Activated naive CD8-positive, alpha-beta T cell treated with anti-CD3 and anti-CD28 coated beads, Interleukin-2, amount 50 U/mL, for 24 hours (primary cell): ENCODE data around the gene DDX1.
"Not testable (repeated sequence)": the region's sequence is repeated elsewhere in the genome, so short reads cannot be mapped to it uniquely, and the experiment has no call there.

Experiments used
- ATAC-seq: fragments of 150-1000 bp; cut with Tn5 transposase; one replicate; pipeline ENCODE4 v1.10.0; 2021
- DNase-seq: peaks from one replicate; pipeline ENCODE4 v3.0.0; 2021
- H3K27ac Mint-ChIP-seq: one replicate; pipeline ENCODE4 v1.8.0; 2021; ENCODE audit warnings: mild to moderate bottlenecking, mixed read lengths
- H3K27me3 Mint-ChIP-seq: one replicate; pipeline ENCODE4 v1.8.0; 2021; ENCODE audit warnings: mixed read lengths
- H3K36me3 Mint-ChIP-seq: one replicate; pipeline ENCODE4 v1.8.0; 2021; ENCODE audit warnings: low read depth, mixed read lengths
- H3K4me1 Mint-ChIP-seq: one replicate; pipeline ENCODE4 v1.8.0; 2021; ENCODE audit warnings: mixed read lengths
- H3K4me3 Mint-ChIP-seq: one replicate; pipeline ENCODE4 v1.8.0; 2021; ENCODE audit warnings: mild to moderate bottlenecking, moderate library complexity, mixed read lengths
- H3K9me3 Mint-ChIP-seq: one replicate; pipeline ENCODE4 v1.8.0; 2021; ENCODE audit warnings: mixed read lengths

The DDX1 gene

DNA sequence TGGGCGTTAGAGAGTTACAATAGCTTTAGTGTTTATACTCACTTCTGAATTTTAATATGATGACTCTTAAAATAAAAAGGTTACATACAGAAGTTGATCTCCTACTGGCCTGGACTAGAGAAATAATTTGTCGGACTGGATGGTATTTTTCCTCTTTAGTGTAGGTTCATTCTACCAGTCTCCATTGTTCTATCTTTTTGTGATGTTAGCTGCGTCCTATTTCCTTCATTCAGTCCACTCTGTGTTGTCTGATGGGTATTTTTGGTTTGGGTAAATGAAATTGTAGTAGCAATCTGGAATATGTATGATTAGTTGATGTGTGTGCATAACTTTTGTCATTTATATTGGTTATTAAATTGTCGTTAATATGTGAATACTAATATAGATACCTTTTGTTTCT is 5.3 kb downstream of the DDX1 start:
- no peak overlapping the region for H3K4me3 Mint-ChIP-seq
- no peak for ATAC-seq
- no peak overlapping the region for H3K27ac Mint-ChIP-seq
- peaks cover 51% of the 10 kb centered on the region for H3K36me3 Mint-ChIP-seq
- no peak for DNase-seq
- peaks cover 26% of the 10 kb centered on the region for H3K4me1 Mint-ChIP-seq
- no peaks in the 10 kb centered on the region for H3K27me3 Mint-ChIP-seq
- H3K9me3 Mint-ChIP-seq, result no peaks in the 10 kb centered on the region

DNA sequence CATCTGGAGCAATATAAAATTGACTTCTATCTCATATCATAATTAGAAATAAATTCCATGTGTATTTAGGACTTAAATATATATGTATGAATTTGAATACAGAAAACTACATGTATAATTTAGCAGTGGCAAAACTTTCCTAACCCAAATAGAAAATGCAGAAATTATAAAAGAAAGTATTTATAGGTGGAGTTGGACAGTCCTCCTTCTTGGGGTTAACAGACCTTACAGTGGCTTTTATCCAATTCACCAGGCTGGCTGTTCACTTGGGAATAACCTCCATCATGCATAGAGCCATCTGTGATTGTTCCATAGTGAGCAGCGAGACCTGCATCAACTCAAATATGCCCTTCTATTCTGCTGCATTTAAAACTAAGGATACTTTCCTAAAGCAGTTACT is 8.3 kb downstream of the DDX1 start:
- Mint-ChIP-seq H3K27ac (no peak overlapping the region), H3K9me3 (no peaks in the 10 kb centered on the region), H3K4me1 (peaks cover 2% of the 10 kb centered on the region), H3K27me3 (no peaks in the 10 kb centered on the region), H3K4me3 (no peak overlapping the region), H3K36me3 (peaks cover 68% of the 10 kb centered on the region)
- no peak for DNase-seq
- no peak for ATAC-seq

DNA sequence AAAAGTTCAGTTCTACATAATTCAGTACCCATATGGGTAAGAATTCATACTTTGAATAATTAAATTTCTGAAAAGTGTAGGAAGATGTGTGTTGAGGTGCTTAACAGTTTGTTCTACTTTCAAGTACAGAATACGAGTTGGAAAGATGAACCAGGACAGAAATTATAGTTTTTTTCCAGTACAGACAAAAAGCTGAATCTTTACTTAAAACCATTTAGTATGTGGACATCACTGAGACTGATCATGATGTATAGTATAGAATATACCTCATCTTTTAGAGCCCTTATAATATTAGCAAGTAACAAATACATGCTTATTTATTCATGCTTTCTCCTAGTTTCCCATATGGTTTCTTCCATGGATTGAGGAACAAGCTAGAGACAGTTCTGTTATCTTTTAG is 10.0 kb downstream of the DDX1 start:
- no peaks in the 10 kb centered on the region for H3K27me3 Mint-ChIP-seq
- peaks cover 66% of the 10 kb centered on the region for H3K36me3 Mint-ChIP-seq
- H3K4me3 Mint-ChIP-seq, result no peak overlapping the region
- ATAC-seq (no peak), DNase-seq (no peak)
- no peaks in the 10 kb centered on the region for H3K9me3 Mint-ChIP-seq
- H3K27ac Mint-ChIP-seq, result no peak overlapping the region
- no peaks in the 10 kb centered on the region for H3K4me1 Mint-ChIP-seq

- Mint-ChIP-seq H3K4me1 (no peaks in the 10 kb centered on the region), H3K27me3 (no peaks in the 10 kb centered on the region), H3K27ac (no peak overlapping the region), H3K4me3 (no peak overlapping the region), H3K36me3 (peaks cover 64% of the 10 kb centered on the region), H3K9me3 (no peaks in the 10 kb centered on the region)
- ATAC-seq (no peak), DNase-seq (no peak)
Observed at GRCh38 chr2:15602393-15602792, 10.7 kb downstream of the DDX1 start.

DNA sequence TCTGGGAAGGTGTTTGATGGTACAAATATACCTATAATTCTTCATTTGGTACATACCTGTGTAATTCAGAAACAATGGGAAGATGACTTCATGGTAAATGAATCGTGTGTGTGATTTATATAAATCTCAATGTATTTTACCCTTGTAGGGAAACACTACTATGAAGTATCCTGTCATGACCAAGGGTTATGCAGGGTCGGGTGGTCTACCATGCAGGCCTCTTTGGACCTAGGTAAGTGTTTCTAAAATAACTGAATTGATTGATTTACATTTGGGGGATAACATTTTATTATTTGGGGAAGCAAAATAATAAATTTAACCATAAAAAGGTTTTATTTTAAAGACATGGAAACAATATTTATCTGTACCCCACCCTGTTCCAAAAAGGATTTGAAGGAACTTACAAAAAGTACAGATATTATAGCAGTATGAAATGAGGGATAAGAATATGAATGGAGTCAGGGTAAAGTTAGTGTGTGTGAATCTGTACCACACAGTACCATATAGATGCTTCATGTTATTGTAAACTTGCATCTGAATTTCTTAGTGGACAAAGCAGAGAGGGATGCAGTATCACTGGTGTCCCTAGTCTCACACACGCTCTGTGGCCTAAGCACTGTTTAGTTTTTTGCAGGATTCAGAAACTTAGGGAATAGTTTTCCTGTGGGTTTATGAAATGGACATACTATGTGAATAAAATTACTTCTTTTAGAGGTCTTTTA is 11.5 kb downstream of the DDX1 start:
- Mint-ChIP-seq H3K4me3 (no peak overlapping the region), H3K9me3 (no peaks in the 10 kb centered on the region), H3K36me3 (peaks cover 69% of the 10 kb centered on the region), H3K27me3 (no peaks in the 10 kb centered on the region), H3K27ac (no peak overlapping the region), H3K4me1 (no peaks in the 10 kb centered on the region)
- DNase-seq, result no peak
- ATAC-seq, result no peak

DNA sequence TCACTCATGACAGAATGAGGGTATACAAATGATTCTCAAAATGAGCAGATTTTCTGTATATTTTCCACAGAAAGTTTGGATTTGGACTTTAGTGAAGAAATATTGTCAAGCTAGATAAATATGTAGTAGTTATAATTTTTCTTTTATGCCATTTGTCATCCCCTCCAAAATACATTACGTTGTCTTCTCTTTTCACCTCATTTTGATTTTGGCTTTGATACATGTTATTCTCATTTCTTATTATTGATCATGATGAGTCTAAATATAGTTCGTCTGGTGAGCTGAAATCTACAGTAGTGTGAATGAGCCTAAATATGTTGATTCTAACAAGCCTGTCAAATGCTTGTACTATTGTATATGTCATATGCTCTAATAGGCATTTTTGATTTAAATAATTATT is 12.3 kb downstream of the DDX1 start:
- no peaks in the 10 kb centered on the region for H3K4me1 Mint-ChIP-seq
- no peaks in the 10 kb centered on the region for H3K27me3 Mint-ChIP-seq
- no peak overlapping the region for H3K27ac Mint-ChIP-seq
- DNase-seq (no peak), ATAC-seq (no peak)
- no peaks in the 10 kb centered on the region for H3K9me3 Mint-ChIP-seq
- H3K4me3 Mint-ChIP-seq, result no peak overlapping the region
- peaks cover 66% of the 10 kb centered on the region for H3K36me3 Mint-ChIP-seq

DNA sequence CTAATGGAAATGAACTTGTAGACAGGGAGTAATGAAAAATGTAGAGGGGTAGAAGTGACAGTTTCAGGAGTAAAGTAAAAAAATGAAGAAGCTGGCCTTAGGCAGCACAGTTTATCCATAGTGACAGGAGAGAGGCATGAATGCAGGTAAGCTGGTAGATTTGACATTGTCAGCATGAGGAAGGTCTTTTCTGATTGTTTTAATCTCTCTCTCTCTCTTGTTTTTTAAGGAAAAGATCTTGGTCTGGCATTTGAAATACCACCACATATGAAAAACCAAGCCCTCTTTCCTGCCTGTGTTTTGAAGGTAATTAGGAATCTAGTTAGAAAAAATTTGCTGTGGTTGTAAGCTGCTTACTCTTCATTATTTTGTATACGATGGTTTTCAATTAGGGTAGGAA is 14.1 kb downstream of the DDX1 start:
- H3K36me3 Mint-ChIP-seq, result peaks cover 75% of the 10 kb centered on the region
- H3K27ac Mint-ChIP-seq, result no peak overlapping the region
- H3K9me3 Mint-ChIP-seq, result no peaks in the 10 kb centered on the region
- DNase-seq (no peak), ATAC-seq (no peak)
- H3K4me1 Mint-ChIP-seq, result no peaks in the 10 kb centered on the region
- H3K4me3 Mint-ChIP-seq, result no peak overlapping the region
- no peaks in the 10 kb centered on the region for H3K27me3 Mint-ChIP-seq

DNA sequence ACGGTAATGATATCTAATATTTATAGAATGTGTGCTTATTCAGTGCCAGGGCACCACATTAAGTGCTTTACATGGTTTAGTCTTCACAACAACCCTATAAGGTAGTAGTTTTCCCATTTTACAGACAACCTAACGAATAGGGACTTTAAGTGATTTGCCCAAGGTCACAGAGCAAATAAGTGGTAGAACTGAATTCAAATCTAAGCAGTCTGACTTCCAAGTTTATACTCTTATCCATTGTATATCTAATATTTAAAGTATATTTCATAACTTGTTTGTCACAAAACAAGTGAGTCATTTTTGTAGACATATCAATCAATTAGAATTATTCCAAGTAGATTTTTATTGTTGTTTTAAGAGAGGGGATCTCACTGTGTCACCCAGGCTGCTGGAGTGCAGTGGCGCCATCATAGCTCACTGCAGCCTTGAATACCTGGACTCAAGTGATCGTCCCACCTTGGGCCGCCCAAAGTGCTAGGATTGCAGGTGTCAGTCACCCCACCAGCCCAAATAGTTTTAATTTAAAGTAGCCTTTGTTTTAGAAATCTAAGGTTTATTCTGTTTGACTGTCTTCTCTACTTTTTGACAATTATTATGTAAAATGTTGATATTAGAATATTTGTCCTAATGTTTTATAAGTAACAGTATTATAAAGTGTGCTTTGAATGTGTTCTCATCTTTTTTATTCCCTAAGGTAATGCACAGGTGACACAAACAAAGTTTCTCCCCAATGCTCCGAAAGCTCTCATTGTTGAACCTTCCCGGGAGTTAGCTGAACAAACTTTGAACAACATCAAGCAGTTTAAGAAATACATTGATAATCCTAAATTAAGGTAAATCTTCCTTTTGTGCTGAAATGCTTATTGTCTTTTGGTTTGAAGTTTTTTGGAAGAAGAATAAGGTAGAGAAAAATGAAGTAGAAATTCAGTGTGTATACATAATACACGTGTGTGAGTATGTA is 15.1 kb downstream of the DDX1 start:
- H3K27me3 Mint-ChIP-seq, result no peaks in the 10 kb centered on the region
- H3K27ac Mint-ChIP-seq, result no peak overlapping the region
- no peaks in the 10 kb centered on the region for H3K4me1 Mint-ChIP-seq
- peaks cover 66% of the 10 kb centered on the region for H3K36me3 Mint-ChIP-seq
- DNase-seq (no peak), ATAC-seq (no peak)
- H3K9me3 Mint-ChIP-seq, result no peaks in the 10 kb centered on the region
- H3K4me3 Mint-ChIP-seq, result no peak overlapping the region

- Mint-ChIP-seq H3K27me3 (no peaks in the 10 kb centered on the region), H3K9me3 (no peaks in the 10 kb centered on the region), H3K27ac (no peak overlapping the region), H3K4me3 (no peak overlapping the region), H3K4me1 (no peaks in the 10 kb centered on the region), H3K36me3 (peaks cover 57% of the 10 kb centered on the region)
- DNase-seq (no peak), ATAC-seq (no peak)
Observed at GRCh38 chr2:15607709-15608391, 16.2 kb downstream of the DDX1 start.

DNA sequence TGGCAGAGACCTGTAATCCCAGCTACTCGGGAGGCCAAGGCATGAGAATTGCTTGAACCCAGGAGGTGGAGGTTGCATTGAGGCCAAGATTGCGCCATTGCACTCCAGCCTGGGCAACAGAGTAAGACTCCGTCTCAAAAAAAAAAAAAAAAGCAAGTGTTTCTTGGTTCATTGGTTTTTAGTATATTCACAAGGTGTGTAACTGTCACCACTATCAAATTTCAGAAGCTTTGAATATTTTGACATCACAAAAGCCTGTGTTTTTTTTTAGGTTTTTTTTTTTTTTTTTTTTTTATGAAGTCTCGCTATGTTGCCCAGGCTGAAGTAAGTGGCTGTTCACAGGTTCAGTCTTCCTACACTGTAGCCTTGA is 16.7 kb downstream of the DDX1 start:
- ATAC-seq, result no peak
- Mint-ChIP-seq H3K9me3 (no peaks in the 10 kb centered on the region), H3K4me1 (no peaks in the 10 kb centered on the region), H3K36me3 (peaks cover 55% of the 10 kb centered on the region), H3K4me3 (no peak overlapping the region), H3K27me3 (no peaks in the 10 kb centered on the region), H3K27ac (no peak overlapping the region)
- DNase-seq, result no peak

GRCh38 chr2:15609341-15610042 is 17.8 kb downstream of the DDX1 start:
- Mint-ChIP-seq H3K9me3 (no peaks in the 10 kb centered on the region), H3K36me3 (peaks cover 51% of the 10 kb centered on the region), H3K27me3 (no peaks in the 10 kb centered on the region), H3K27ac (no peak overlapping the region), H3K4me3 (no peak overlapping the region), H3K4me1 (no peaks in the 10 kb centered on the region)
- ATAC-seq, result no peak
- no peak for DNase-seq

DNA sequence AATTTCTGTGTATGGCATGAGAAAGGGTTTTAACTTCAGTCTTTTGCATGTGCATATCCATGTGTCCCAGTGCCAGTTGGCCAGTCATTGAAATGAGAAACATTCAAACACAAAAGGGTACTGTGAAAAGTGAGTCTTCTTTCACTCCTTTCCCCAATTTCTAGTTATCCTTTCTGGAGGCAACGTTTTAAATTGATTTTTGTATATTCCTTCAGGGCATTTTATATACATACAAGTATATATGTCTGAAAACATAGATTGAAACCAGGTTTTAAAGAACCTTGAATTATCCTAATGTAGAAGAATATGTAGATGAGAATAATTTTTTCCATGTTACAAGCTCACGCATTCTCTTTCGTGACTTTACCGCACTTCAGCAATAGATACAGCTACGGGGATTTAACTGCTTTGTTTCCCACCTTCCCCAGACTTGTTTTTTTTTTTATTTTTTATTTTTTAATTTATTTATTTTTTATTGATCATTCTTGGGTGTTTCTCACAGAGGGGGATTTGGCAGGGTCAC is 18.8 kb downstream of the DDX1 start:
- H3K4me1 Mint-ChIP-seq, result no peaks in the 10 kb centered on the region
- DNase-seq (no peak), ATAC-seq (no peak)
- no peaks in the 10 kb centered on the region for H3K27me3 Mint-ChIP-seq
- peaks cover 43% of the 10 kb centered on the region for H3K36me3 Mint-ChIP-seq
- no peaks in the 10 kb centered on the region for H3K9me3 Mint-ChIP-seq
- H3K27ac Mint-ChIP-seq, result no peak overlapping the region
- no peak overlapping the region for H3K4me3 Mint-ChIP-seq

DNA sequence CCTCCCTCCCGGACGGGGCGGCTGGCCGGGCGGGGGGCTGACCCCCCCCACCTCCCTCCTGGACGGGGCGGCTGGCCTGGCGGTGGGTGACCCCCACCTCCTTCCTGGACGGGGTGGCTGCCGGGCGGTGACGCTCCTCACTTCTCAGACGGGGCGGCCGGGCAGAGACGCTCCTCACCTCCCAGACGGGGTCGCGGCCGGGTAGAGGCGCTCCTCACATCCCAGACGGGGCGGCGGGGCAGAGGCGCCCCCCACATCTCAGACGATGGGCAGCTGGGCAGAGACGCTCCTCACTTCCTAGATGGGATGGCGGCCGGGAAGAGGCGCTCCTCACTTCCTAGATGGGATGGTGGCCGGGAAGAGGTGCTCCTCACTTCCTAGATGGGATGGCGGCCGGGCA is 20.4 kb downstream of the DDX1 start:
- not testable (repeated sequence) for H3K4me1 Mint-ChIP-seq, DNase-seq, H3K9me3 Mint-ChIP-seq, H3K27me3 Mint-ChIP-seq, ATAC-seq, H3K4me3 Mint-ChIP-seq, H3K27ac Mint-ChIP-seq
- peaks cover 41% of the 10 kb centered on the region for H3K36me3 Mint-ChIP-seq

DNA sequence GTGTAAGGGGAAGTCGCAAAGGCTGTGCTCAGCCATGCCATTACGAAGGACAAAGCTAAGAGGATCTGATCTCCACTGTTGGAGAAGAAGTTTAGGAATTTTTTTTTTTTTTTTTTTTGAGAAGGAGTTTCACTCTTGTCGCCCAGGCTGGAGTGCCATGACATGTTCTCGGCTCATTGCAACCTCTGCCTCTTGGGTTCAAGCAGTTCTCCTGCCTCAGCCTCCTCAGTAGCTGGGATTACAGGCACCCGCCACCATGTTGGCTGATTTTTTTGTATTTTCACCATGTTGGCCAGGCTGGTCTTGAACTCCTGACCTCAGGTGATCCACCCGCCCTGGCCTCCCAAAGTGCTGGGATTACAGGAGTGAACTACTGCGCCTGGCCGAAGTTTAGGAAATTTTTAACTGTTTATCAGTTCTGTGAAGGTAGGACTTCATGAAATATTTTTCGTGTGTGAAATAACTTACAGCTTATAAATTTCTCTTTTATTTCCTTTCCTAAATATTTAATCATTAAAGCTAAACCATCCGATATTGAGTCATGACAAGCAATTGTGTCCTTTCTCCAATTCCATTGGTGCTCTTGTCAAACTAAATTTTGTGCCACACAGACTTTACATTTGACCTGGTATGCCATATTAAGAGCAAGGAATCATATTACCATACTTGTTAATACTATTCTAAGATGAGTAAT is 22.2 kb downstream of the DDX1 start:
- no peak for ATAC-seq
- no peaks in the 10 kb centered on the region for H3K9me3 Mint-ChIP-seq
- no peaks in the 10 kb centered on the region for H3K4me1 Mint-ChIP-seq
- no peak overlapping the region for H3K27ac Mint-ChIP-seq
- H3K4me3 Mint-ChIP-seq, result no peak overlapping the region
- peaks cover 31% of the 10 kb centered on the region for H3K36me3 Mint-ChIP-seq
- DNase-seq, result no peak
- no peaks in the 10 kb centered on the region for H3K27me3 Mint-ChIP-seq
